ENCODE data around the gene NAP1L1.

NAP1L1 gene

DNA sequence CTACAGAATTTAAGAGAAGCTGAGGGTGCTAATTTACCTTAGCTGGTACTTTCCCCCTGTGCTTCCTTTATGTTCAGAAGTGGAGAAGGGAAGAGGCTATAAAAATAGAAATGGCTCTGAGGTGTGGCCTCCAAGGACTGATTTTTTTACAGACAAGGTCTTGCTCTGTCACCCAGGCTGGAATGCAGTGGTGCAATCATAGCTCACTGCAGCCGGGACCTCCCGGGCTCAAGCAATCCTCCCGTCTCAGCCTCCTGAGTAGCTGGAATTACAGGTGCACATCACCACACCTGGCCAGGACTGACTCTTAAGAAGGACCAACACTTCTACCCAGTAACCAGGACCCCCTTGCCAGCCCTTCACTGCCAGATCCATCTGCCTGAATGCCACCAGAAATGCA lies 23.9 kb upstream of the NAP1L1 start:
- H3K27ac ChIP-seq (ENCODE audit: low read length) = no peak overlapping the region
- no peaks in the 10 kb centered on the region for H3K27me3 ChIP-seq (ENCODE audit: low read depth, low read length)
- no peak overlapping the region for H3K4me3 ChIP-seq (ENCODE audit: low read depth in 1 of 2, low read length in 2 of 2)
- H3K4me1 ChIP-seq (ENCODE audit: control insufficient read depth in 1 of 2, insufficient read depth in 2 of 2, low read length in 2 of 2) = no peaks in the 10 kb centered on the region
- no peaks in the 10 kb centered on the region for H3K36me3 ChIP-seq (ENCODE audit: control insufficient read depth in 1 of 2, insufficient read depth in 2 of 2, low read length in 2 of 2)
- no peaks in the 10 kb centered on the region for H3K9me3 ChIP-seq (ENCODE audit: control insufficient read depth in 1 of 2, low read length in 2 of 2)

DNA sequence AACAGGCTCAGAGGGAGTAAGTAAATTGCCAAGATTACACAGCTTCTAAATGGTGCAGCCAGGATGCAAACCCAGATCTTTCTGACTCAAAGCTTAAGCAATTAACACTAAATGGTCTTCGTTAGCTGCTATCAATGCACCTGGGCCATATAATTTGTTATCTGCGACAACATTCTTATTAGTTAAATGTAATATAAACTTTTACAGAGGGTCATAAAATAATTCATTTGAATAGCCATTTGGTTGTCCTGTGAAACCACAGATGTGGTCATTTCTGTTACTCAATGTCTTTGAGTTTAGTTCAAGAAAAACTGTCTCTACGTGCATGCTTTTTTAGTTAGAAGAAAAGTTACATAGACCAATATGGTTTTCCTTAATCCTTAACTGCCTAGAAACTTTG lies 22.1 kb upstream of the NAP1L1 start:
- H3K27me3 ChIP-seq (ENCODE audit: low read depth, low read length) = no peaks in the 10 kb centered on the region
- H3K36me3 ChIP-seq (ENCODE audit: control insufficient read depth in 1 of 2, insufficient read depth in 2 of 2, low read length in 2 of 2) = no peaks in the 10 kb centered on the region
- no peaks in the 10 kb centered on the region for H3K9me3 ChIP-seq (ENCODE audit: control insufficient read depth in 1 of 2, low read length in 2 of 2)
- H3K4me3 ChIP-seq (ENCODE audit: low read depth in 1 of 2, low read length in 2 of 2) = no peak overlapping the region
- H3K4me1 ChIP-seq (ENCODE audit: control insufficient read depth in 1 of 2, insufficient read depth in 2 of 2, low read length in 2 of 2) = no peaks in the 10 kb centered on the region
- H3K27ac ChIP-seq (ENCODE audit: low read length) = no peak overlapping the region

DNA sequence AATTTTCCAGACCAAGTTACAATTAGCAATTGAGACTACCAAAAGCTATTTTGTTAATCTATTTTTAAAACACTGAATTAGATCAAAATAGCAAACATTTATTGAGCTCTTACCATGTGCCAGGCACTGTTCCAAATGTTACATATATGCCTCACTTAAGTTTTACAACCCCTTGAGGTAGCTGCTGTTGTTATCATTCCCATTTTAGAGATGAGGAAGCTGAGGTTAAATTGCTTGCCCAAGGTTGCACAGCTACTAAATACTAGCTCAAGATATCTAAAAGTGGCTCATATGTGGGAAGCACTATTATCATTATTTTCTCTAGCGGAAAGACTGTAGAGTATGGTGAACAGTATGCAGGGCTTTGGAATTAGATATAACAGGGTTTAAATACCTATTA lies 19.5 kb upstream of the NAP1L1 start:
- Histone ChIP-seq H3K9me3 (ENCODE audit: control insufficient read depth in 1 of 2, low read length in 2 of 2) (no peaks in the 10 kb centered on the region), H3K36me3 (ENCODE audit: control insufficient read depth in 1 of 2, insufficient read depth in 2 of 2, low read length in 2 of 2) (no peaks in the 10 kb centered on the region), H3K4me1 (ENCODE audit: control insufficient read depth in 1 of 2, insufficient read depth in 2 of 2, low read length in 2 of 2) (no peaks in the 10 kb centered on the region), H3K27me3 (ENCODE audit: low read depth, low read length) (no peaks in the 10 kb centered on the region), H3K4me3 (ENCODE audit: low read depth in 1 of 2, low read length in 2 of 2) (no peak overlapping the region), H3K27ac (ENCODE audit: low read length) (no peak overlapping the region)

- Histone ChIP-seq H3K4me1 (ENCODE audit: control insufficient read depth in 1 of 2, insufficient read depth in 2 of 2, low read length in 2 of 2) (no peaks in the 10 kb centered on the region), H3K9me3 (ENCODE audit: control insufficient read depth in 1 of 2, low read length in 2 of 2) (no peaks in the 10 kb centered on the region), H3K4me3 (ENCODE audit: low read depth in 1 of 2, low read length in 2 of 2) (no peak overlapping the region), H3K27ac (ENCODE audit: low read length) (no peak overlapping the region), H3K36me3 (ENCODE audit: control insufficient read depth in 1 of 2, insufficient read depth in 2 of 2, low read length in 2 of 2) (no peaks in the 10 kb centered on the region), H3K27me3 (ENCODE audit: low read depth, low read length) (no peaks in the 10 kb centered on the region)
Measured at GRCh38 chr12:76101739-76102385, 17.4 kb upstream of the NAP1L1 start.

DNA sequence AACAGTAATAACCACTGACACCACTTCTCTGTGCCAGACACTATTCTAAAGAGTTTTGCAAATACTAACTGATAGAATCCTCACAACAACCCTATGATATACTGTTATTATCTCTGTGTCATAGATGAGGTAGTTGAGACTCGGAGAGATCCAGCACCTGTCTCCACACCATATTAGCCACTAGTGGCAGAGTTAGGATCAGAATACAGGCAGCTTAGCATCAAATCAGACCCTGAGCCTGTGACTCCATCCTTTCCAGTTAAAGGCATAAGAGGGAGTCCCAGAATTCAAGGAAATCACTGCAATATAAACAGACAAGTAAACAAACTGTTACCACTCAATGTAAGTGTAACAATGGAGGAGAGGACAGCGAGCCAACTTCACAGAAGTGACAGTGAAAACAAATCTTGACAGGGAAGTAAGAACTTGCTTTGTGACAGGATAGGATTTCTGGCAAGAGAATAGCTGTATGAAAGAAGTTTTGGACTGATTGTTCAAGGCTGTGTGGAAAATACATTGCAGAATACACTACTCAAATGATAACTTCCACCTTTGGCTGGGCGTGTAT lies 11.7 kb upstream of the NAP1L1 start:
- Histone ChIP-seq H3K27ac (ENCODE audit: low read length) (no peak overlapping the region), H3K4me1 (ENCODE audit: control insufficient read depth in 1 of 2, insufficient read depth in 2 of 2, low read length in 2 of 2) (no peaks in the 10 kb centered on the region), H3K9me3 (ENCODE audit: control insufficient read depth in 1 of 2, low read length in 2 of 2) (no peaks in the 10 kb centered on the region), H3K4me3 (ENCODE audit: low read depth in 1 of 2, low read length in 2 of 2) (no peak overlapping the region), H3K36me3 (ENCODE audit: control insufficient read depth in 1 of 2, insufficient read depth in 2 of 2, low read length in 2 of 2) (no peaks in the 10 kb centered on the region), H3K27me3 (ENCODE audit: low read depth, low read length) (no peaks in the 10 kb centered on the region)

DNA sequence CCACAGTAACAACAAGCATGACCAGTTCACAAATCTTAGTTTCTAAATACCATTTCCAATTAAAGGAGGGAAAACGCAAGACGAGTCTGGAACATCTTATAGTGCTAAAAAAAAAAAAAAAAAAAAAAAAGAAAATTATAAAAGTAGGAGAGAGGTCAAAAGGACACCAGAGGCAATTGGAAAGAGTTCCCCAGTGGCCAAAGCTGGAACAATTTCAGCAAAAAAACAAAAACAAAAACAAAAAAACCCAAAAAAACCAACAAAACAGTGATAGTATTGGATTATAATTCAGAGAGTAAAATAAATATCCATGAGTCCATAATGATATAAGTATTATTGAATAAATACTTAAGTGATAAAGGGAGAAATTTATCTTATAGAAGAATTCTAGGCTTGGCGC lies 10.3 kb upstream of the NAP1L1 start:
- H3K4me3 ChIP-seq (ENCODE audit: low read depth in 1 of 2, low read length in 2 of 2) = no peak overlapping the region
- no peaks in the 10 kb centered on the region for H3K36me3 ChIP-seq (ENCODE audit: control insufficient read depth in 1 of 2, insufficient read depth in 2 of 2, low read length in 2 of 2)
- no peak overlapping the region for H3K27ac ChIP-seq (ENCODE audit: low read length)
- H3K9me3 ChIP-seq (ENCODE audit: control insufficient read depth in 1 of 2, low read length in 2 of 2) = no peaks in the 10 kb centered on the region
- no peaks in the 10 kb centered on the region for H3K27me3 ChIP-seq (ENCODE audit: low read depth, low read length)
- no peaks in the 10 kb centered on the region for H3K4me1 ChIP-seq (ENCODE audit: control insufficient read depth in 1 of 2, insufficient read depth in 2 of 2, low read length in 2 of 2)

DNA sequence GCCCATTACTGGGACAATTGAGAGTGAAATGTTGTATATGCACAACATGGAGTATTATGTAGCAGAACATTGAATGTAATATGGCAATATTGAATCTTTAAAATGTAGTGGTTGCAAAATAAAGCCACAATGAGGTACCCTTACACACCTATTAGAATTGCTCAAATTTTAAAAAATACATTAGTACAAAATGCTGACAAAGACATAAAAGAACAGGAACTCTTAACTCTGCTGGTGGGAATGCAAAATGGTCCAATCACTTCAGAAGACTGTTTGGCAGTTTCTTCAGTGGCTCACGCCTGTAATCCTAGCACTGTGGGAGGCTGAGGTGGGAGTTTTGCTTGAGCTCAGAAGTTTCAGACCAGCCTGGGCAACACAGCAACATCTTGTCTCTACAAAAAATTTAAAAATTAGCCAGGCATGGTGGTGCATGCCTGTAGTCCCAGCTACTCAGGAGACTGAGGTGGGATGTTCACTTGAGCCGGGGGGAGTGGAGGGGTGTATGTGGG lies 6.8 kb upstream of the NAP1L1 start:
- Histone ChIP-seq H3K27me3 (ENCODE audit: low read depth, low read length) (no peaks in the 10 kb centered on the region), H3K27ac (ENCODE audit: low read length) (no peak overlapping the region), H3K4me1 (ENCODE audit: control insufficient read depth in 1 of 2, insufficient read depth in 2 of 2, low read length in 2 of 2) (no peaks in the 10 kb centered on the region), H3K4me3 (ENCODE audit: low read depth in 1 of 2, low read length in 2 of 2) (no peak overlapping the region), H3K9me3 (ENCODE audit: control insufficient read depth in 1 of 2, low read length in 2 of 2) (no peaks in the 10 kb centered on the region), H3K36me3 (ENCODE audit: control insufficient read depth in 1 of 2, insufficient read depth in 2 of 2, low read length in 2 of 2) (no peaks in the 10 kb centered on the region)

DNA sequence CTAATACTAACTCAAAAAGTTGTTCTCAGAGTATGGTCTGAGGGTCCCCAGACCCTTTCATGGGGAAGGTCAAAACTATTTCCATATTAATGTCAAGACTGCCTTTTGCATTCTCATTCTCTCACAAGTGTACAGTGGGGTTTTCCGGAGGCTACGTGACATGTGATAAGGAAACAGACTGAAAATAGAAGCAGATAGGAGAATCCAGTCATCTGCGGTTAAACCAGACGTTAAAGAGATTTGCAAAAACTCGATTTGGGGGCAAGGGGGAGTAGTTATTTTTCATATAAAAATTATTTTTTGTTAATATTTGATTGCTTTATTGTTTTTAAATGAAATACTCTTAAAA lies 1.0 kb upstream of the NAP1L1 start:
- H3K27me3 ChIP-seq (ENCODE audit: low read depth, low read length) = no peaks in the 10 kb centered on the region
- H3K4me3 ChIP-seq (ENCODE audit: low read depth in 1 of 2, low read length in 2 of 2) = peak overlapping the region; percentile 80 to 89
- peaks cover 4 to 17% of the 10 kb centered on the region in 2 donors for H3K4me1 ChIP-seq (ENCODE audit: control insufficient read depth in 1 of 2, insufficient read depth in 2 of 2, low read length in 2 of 2)
- H3K36me3 ChIP-seq (ENCODE audit: control insufficient read depth in 1 of 2, insufficient read depth in 2 of 2, low read length in 2 of 2) = peaks cover 0 to 6% of the 10 kb centered on the region in 2 donors
- no peaks in the 10 kb centered on the region for H3K9me3 ChIP-seq (ENCODE audit: control insufficient read depth in 1 of 2, low read length in 2 of 2)
- peak overlapping the region; percentile 89 for H3K27ac ChIP-seq (ENCODE audit: low read length)

DNA sequence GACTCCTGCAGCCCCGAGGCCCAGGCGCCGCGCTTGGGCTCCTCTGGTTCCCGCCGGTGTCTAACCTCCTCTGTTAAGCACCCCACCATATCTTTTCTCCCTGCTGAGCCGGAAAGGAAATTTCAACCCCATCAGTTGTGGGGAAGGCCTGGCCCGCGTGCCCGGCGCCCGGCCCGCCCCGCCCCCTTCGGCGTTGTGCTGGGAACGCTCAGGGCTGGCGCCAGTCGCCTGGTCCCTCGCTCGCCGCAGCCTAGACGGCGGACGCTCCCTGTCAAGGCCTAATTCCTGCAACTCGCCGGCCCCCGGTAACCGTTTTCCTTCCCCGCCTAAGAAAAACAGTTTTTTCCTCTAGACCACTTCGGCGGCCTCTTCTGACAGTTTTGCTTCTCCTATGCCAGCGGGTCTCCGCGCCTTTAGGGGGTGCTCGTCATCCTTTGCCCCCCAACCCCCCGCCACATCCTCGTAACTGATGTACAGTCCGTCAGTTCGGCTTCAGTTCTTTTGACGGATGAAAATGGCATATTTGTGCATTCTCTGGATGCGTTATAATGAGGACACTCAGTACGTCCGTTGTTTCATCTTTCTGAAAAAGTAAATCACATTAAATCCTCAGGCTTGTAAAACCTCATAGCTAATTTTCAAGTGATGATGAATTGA lies 506 bp upstream of the NAP1L1 start:
- H3K27me3 ChIP-seq (ENCODE audit: low read depth, low read length) = no peaks in the 10 kb centered on the region
- peak overlapping the region; percentile 89 for H3K27ac ChIP-seq (ENCODE audit: low read length)
- no peaks in the 10 kb centered on the region for H3K9me3 ChIP-seq (ENCODE audit: control insufficient read depth in 1 of 2, low read length in 2 of 2)
- peaks cover 0 to 6% of the 10 kb centered on the region in 2 donors for H3K36me3 ChIP-seq (ENCODE audit: control insufficient read depth in 1 of 2, insufficient read depth in 2 of 2, low read length in 2 of 2)
- H3K4me1 ChIP-seq (ENCODE audit: control insufficient read depth in 1 of 2, insufficient read depth in 2 of 2, low read length in 2 of 2) = peaks cover 4 to 19% of the 10 kb centered on the region in 2 donors
- H3K4me3 ChIP-seq (ENCODE audit: low read depth in 1 of 2, low read length in 2 of 2) = peak overlapping the region; percentile 80 to 89

DNA sequence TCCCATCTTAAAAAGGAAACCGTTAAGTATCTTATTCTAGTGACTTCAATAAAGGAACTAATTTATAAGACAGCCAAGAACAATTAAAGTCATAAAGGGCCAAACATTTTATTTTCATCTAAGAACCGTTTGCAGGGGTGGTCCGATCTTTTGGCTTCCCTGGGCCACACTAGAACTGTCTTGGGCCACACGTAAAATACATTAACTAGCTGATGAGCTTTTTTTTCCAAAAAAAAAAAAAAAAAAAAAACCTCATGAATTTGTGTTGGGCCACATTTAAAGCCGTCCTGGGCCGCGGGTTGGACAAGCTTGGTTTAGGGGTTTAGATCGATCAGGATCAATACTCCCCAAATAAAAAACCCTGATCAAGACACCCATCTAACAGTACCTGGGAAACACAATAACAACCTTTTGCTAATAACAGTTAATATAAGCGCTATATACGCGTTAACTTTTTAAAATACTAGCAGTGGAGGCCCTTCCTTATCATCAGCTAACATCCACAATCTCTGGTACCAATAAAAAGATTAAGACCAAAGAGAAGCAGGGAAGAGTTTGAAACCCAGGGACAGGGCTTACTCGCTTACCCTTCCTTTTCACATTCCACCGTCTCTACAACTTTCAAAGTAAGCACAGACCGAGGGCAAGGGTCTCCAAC lies 1.1 kb downstream of the NAP1L1 start:
- H3K27ac ChIP-seq (ENCODE audit: low read length) = peak overlapping the region; percentile 86

DNA sequence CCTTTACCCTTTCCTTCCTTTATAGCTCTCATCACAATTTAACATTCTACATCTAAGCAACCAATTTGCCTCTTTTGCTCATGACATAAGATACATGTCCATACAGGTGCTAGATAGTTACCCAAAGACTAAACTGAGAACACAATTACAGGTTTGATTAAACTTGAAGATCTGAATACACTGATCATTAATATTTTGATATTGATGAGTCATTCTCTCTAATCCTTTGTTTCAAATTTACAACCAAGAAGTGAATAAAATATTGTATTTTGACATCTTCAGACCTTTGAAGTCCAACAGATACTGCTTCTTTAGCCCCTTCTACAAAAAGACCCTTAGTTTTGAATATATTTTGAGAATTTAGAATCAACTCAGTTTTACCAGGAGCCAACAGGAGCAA lies 2.6 kb downstream of the NAP1L1 start:
- Histone ChIP-seq H3K4me1 (ENCODE audit: control insufficient read depth in 1 of 2, insufficient read depth in 2 of 2, low read length in 2 of 2) (peaks cover 4 to 19% of the 10 kb centered on the region in 2 donors), H3K27me3 (ENCODE audit: low read depth, low read length) (no peaks in the 10 kb centered on the region), H3K36me3 (ENCODE audit: control insufficient read depth in 1 of 2, insufficient read depth in 2 of 2, low read length in 2 of 2) (peaks cover 0 to 13% of the 10 kb centered on the region in 2 donors), H3K9me3 (ENCODE audit: control insufficient read depth in 1 of 2, low read length in 2 of 2) (peaks cover 0 to 7% of the 10 kb centered on the region in 2 donors), H3K27ac (ENCODE audit: low read length) (no peak overlapping the region), H3K4me3 (ENCODE audit: low read depth in 1 of 2, low read length in 2 of 2) (no peak overlapping the region)

More for the DNA sequence above, 1.1 kb downstream of the NAP1L1 start:
- Histone ChIP-seq H3K36me3 (ENCODE audit: control insufficient read depth in 1 of 2, insufficient read depth in 2 of 2, low read length in 2 of 2) (peaks cover 0 to 13% of the 10 kb centered on the region in 2 donors), H3K4me3 (ENCODE audit: low read depth in 1 of 2, low read length in 2 of 2) (peak overlapping the region; percentile 80 to 89), H3K4me1 (ENCODE audit: control insufficient read depth in 1 of 2, insufficient read depth in 2 of 2, low read length in 2 of 2) (peaks cover 4 to 19% of the 10 kb centered on the region in 2 donors), H3K9me3 (ENCODE audit: control insufficient read depth in 1 of 2, low read length in 2 of 2) (peaks cover 0 to 3% of the 10 kb centered on the region in 2 donors), H3K27me3 (ENCODE audit: low read depth, low read length) (no peaks in the 10 kb centered on the region)
